GM23338 (cell line): ENCODE results near the gene TXNDC15. TPM values are rescaled to one million over a fixed set of nuclear protein-coding genes. Genes with fewer than 3 reads are reported as not detected.

Source experiments
- ATAC-seq: fragments of 200-7000 bp; cut with Tn5 transposase; 3 replicates; pipeline ENCODE4 v1.9.1; 2020
- DNase-seq: peaks from one replicate; pipeline ENCODE4 v3.0.0-alpha.2; 2015; ENCODE audit warnings: low spot score
- H2AFZ ChIP-seq: fragments of 200-600 bp; sonication (generic); 2 replicates; pipeline ENCODE4 v1.8.0; 2016; ENCODE audit warnings: antibody characterized with exemption, mild to moderate bottlenecking, moderate library complexity
- H3F3A ChIP-seq: fragments of 200-600 bp; sonication (generic); replicated peaks from 2 replicates; pipeline ENCODE4 v1.8.0; 2017; ENCODE audit warnings: antibody characterized with exemption, mixed run types, low read depth
- H3K27ac ChIP-seq: fragments of 200-600 bp; sonication (generic); 2 replicates; pipeline ENCODE4 v1.6.1; 2016; ENCODE audit warnings: low read depth
- H3K27me3 ChIP-seq: fragments of 200-600 bp; sonication (generic); 2 replicates; pipeline ENCODE4 v1.8.0; 2016; ENCODE audit warnings: mild to moderate bottlenecking, mixed run types, moderate library complexity; ENCODE audit not compliant: insufficient read depth
- H3K36me3 ChIP-seq: fragments of 200-600 bp; sonication (generic); 2 replicates; pipeline ENCODE4 v1.8.0; 2016; ENCODE audit warnings: mild to moderate bottlenecking; ENCODE audit not compliant: insufficient read depth
- H3K4me1 ChIP-seq: fragments of 200-600 bp; sonication (generic); 2 replicates; pipeline ENCODE4 v1.8.0; 2016; ENCODE audit warnings: mild to moderate bottlenecking, moderate library complexity; ENCODE audit not compliant: insufficient read depth
- H3K4me2 ChIP-seq: fragments of 200-600 bp; sonication (generic); 2 replicates; pipeline ENCODE4 v1.7.1; 2017; ENCODE audit warnings: mixed run types
- H3K4me3 ChIP-seq: fragments of 200-600 bp; sonication (generic); 2 replicates; pipeline ENCODE4 v1.6.1; 2016; ENCODE audit warnings: mixed run types
- H3K79me2 ChIP-seq: fragments of 200-600 bp; sonication (generic); replicated peaks from 2 replicates; pipeline ENCODE4 v1.8.0; 2017; ENCODE audit warnings: mild to moderate bottlenecking; ENCODE audit not compliant: insufficient read depth
- H3K9me2 ChIP-seq: fragments of 200-600 bp; sonication (generic); 2 replicates; pipeline ENCODE4 v1.8.0; 2017; ENCODE audit not compliant: insufficient read depth
- H4K20me1 ChIP-seq: fragments of 200-600 bp; sonication (generic); replicated peaks from 2 replicates; pipeline ENCODE4 v1.8.0; 2017; ENCODE audit warnings: mild to moderate bottlenecking; ENCODE audit not compliant: insufficient read depth
- H3K27ac Mint-ChIP-seq: 2 replicates; pipeline ENCODE4 v1.8.0; 2020; ENCODE audit warnings: inconsistent platforms, mild to moderate bottlenecking, moderate library complexity, mixed read lengths
- H3K27me3 Mint-ChIP-seq: 3 replicates; pipeline ENCODE4 v1.8.0; 2022; ENCODE audit warnings: low read depth, mild to moderate bottlenecking, moderate library complexity, mixed read lengths, inconsistent platforms; ENCODE audit not compliant: insufficient read depth, poor library complexity
- H3K36me3 Mint-ChIP-seq: 3 replicates; pipeline ENCODE4 v1.8.0; 2021; ENCODE audit warnings: low read depth, mild to moderate bottlenecking, inconsistent platforms, moderate library complexity, mixed read lengths
- H3K4me1 Mint-ChIP-seq: 3 replicates; pipeline ENCODE4 v1.8.0; 2020; ENCODE audit warnings: mild to moderate bottlenecking, inconsistent platforms, mixed read lengths
- H3K4me3 Mint-ChIP-seq: 3 replicates; pipeline ENCODE4 v1.8.0; 2021; ENCODE audit warnings: moderate library complexity, mild to moderate bottlenecking, inconsistent platforms, mixed read lengths
- H3K9me3 Mint-ChIP-seq: 3 replicates; pipeline ENCODE4 v1.8.0; 2020; ENCODE audit warnings: moderate library complexity, mild to moderate bottlenecking, inconsistent platforms, mixed read lengths
- CREB1 ChIP-seq: fragments of 250-450 bp; sonication (Bioruptor Pico); IDR thresholded peaks from 2 replicates; pipeline ENCODE4 v1.5.0; 2020; ENCODE audit warnings: low read depth, mild to moderate bottlenecking, moderate library complexity
- ZNF331 ChIP-seq: fragments of 250-450 bp; sonication (Bioruptor Pico); IDR thresholded peaks from 2 replicates; pipeline ENCODE4 v1.5.0; 2020; ENCODE audit warnings: low read depth, mild to moderate bottlenecking, moderate library complexity
- polyA plus RNA-seq: library from polyadenylated mRNA; unstranded; fragments of >200 nt; fragmentation: Nextera tagmentation; extraction: Ambion mirVana; gene quantifications from 2 replicates; pipeline ENCODE4 v1.2.1, GENCODE V29; 2016
- total RNA-seq: library from RNA; depleted of rRNA; stranded (reverse); fragments of >200 nt; shearing (Covaris generic); gene quantifications from 2 replicates; pipeline ENCODE4 v1.2.3, GENCODE V29; 2014
- TF ChIP-seq, protein P1 (sequence below): IDR thresholded peaks from 2 replicates; pipeline ENCODE4 v1.6.1; 2016; ENCODE audit warnings: antibody characterized with exemption
- TF ChIP-seq, protein P2 (sequence below): IDR thresholded peaks from one replicate; pipeline ENCODE4 v1.6.1; 2018; ENCODE audit warnings: antibody characterized with exemption; ENCODE audit not compliant: unreplicated experiment
- TF ChIP-seq, protein P3 (sequence below), 2 experiments: fragments of 200-600 bp in 1 of 2; sonication (generic) in 1 of 2; conservative IDR thresholded peaks; 2 replicates each; pipeline versions ENCODE4 v1.5.1 to v1.6.1; 2016 to 2017; ENCODE audit warnings: antibody characterized with exemption in 2 of 2, low read depth in 2 of 2, mild to moderate bottlenecking in 2 of 2, moderate library complexity in 1 of 2

Gene TXNDC15
- total and polyA plus RNA-seq, 2 experiments from 2014 or later, result 24.4 to 28.5 TPM

- TF ChIP-seq, protein P1, sequence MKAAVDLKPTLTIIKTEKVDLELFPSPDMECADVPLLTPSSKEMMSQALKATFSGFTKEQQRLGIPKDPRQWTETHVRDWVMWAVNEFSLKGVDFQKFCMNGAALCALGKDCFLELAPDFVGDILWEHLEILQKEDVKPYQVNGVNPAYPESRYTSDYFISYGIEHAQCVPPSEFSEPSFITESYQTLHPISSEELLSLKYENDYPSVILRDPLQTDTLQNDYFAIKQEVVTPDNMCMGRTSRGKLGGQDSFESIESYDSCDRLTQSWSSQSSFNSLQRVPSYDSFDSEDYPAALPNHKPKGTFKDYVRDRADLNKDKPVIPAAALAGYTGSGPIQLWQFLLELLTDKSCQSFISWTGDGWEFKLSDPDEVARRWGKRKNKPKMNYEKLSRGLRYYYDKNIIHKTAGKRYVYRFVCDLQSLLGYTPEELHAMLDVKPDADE, result no peak
- TF ChIP-seq, protein P2, sequence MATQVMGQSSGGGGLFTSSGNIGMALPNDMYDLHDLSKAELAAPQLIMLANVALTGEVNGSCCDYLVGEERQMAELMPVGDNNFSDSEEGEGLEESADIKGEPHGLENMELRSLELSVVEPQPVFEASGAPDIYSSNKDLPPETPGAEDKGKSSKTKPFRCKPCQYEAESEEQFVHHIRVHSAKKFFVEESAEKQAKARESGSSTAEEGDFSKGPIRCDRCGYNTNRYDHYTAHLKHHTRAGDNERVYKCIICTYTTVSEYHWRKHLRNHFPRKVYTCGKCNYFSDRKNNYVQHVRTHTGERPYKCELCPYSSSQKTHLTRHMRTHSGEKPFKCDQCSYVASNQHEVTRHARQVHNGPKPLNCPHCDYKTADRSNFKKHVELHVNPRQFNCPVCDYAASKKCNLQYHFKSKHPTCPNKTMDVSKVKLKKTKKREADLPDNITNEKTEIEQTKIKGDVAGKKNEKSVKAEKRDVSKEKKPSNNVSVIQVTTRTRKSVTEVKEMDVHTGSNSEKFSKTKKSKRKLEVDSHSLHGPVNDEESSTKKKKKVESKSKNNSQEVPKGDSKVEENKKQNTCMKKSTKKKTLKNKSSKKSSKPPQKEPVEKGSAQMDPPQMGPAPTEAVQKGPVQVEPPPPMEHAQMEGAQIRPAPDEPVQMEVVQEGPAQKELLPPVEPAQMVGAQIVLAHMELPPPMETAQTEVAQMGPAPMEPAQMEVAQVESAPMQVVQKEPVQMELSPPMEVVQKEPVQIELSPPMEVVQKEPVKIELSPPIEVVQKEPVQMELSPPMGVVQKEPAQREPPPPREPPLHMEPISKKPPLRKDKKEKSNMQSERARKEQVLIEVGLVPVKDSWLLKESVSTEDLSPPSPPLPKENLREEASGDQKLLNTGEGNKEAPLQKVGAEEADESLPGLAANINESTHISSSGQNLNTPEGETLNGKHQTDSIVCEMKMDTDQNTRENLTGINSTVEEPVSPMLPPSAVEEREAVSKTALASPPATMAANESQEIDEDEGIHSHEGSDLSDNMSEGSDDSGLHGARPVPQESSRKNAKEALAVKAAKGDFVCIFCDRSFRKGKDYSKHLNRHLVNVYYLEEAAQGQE, result no peak
- TF ChIP-seq ZNF331, result no peak
These were observed 39.6 kb downstream of the TXNDC15 start (continued) for GRCh38 chr5:134913795-134914194.

DNA sequence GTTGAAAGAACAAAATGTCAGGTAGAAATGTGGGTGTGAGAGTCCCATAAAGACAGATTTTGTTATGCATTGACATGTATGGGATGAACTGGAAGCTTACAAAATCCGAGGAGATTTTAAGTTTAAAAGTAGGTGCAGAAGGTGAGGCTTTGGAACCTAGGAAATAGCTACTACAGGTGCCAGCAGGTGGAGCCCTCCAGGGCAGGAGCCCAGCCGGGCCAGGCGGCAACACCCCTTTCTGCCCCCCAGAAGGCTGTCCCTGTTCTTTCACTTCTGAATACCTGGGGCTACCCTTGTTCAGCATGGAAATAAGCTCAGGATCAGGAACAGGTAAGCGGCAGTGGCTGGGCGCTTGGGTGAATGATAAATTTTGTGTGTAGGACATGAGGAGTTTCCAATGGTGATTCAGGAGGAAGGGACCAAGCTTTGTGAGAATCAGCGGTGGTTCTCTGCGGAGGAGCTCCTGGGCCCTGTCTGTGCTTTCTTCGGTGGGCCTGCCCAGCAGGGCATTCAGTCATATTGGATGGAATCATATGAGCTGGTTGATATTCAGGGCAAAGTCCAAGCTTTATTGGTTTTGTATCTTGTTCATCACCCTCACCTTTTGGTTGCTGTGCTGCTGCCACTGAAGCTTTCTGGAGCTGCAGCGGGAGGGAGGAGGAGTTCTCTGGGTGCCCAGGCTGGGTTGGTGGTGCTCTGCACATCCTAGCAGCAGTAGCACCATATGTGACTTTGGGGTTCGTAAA lies 43.1 kb downstream of the TXNDC15 start:
- Histone ChIP-seq H3K4me1 (no peaks in the 10 kb centered on the region; the same call in 1 of the 2 replicates), H3K4me2 (no peak overlapping the region), H3K9me2 (no peaks in the 10 kb centered on the region), H3K4me3 (no peak overlapping the region), H3K79me2 (peaks cover 18% of the 10 kb centered on the region), H3K27me3 (no peaks in the 10 kb centered on the region), H3F3A (no peaks in the 10 kb centered on the region; the same call in 1 of the 2 replicates), H3K36me3 (peaks cover 4% of the 10 kb centered on the region; the same call in 1 of the 2 replicates), H4K20me1 (peaks cover 18% of the 10 kb centered on the region), H2AFZ (no peak overlapping the region), H3K27ac (no peak overlapping the region)
- Mint-ChIP-seq H3K27me3 (peaks cover 3% of the 10 kb centered on the region), H3K4me1 (peaks cover 4% of the 10 kb centered on the region; the same call in 1 of the 3 replicates), H3K9me3 (no peaks in the 10 kb centered on the region), H3K27ac (no peak overlapping the region), H3K36me3 (peaks cover 19% of the 10 kb centered on the region), H3K4me3 (no peak overlapping the region)
- ATAC-seq (peak; percentile 97), DNase-seq (peak; percentile 70)
- TF ChIP-seq CREB1 (CRISPR knock-in tag), result no peak
- TF ChIP-seq, protein P3, sequence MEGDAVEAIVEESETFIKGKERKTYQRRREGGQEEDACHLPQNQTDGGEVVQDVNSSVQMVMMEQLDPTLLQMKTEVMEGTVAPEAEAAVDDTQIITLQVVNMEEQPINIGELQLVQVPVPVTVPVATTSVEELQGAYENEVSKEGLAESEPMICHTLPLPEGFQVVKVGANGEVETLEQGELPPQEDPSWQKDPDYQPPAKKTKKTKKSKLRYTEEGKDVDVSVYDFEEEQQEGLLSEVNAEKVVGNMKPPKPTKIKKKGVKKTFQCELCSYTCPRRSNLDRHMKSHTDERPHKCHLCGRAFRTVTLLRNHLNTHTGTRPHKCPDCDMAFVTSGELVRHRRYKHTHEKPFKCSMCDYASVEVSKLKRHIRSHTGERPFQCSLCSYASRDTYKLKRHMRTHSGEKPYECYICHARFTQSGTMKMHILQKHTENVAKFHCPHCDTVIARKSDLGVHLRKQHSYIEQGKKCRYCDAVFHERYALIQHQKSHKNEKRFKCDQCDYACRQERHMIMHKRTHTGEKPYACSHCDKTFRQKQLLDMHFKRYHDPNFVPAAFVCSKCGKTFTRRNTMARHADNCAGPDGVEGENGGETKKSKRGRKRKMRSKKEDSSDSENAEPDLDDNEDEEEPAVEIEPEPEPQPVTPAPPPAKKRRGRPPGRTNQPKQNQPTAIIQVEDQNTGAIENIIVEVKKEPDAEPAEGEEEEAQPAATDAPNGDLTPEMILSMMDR (conservative IDR thresholded peaks at IDR 0.05; ENCODE audit: low read depth in 2 of 2), result peak; percentile 67 to 73
